Kidney epithelial cell (primary cell): ENCODE measurements around the gene SP140. TPM values are rescaled to one million over a fixed set of nuclear protein-coding genes. Genes with fewer than 3 reads are reported as not detected.

Experiments
- DNase-seq: peaks from one replicate; pipeline ENCODE4 v3.0.0-alpha.2; 2010; ENCODE audit warnings: low read depth
- H3K27me3 ChIP-seq: 2 replicates; pipeline ENCODE4 v1.6.0; 2011; ENCODE audit warnings: low read length; ENCODE audit not compliant: control insufficient read depth, insufficient read depth
- H3K36me3 ChIP-seq: 2 replicates; pipeline ENCODE4 v1.5.1; 2011; ENCODE audit warnings: low read length; ENCODE audit not compliant: control insufficient read depth, insufficient read depth
- H3K4me3 ChIP-seq: 2 replicates; pipeline ENCODE4 v1.5.1; 2011; ENCODE audit warnings: low read depth, mild to moderate bottlenecking, control low read depth, low read length
- CTCF ChIP-seq: IDR thresholded peaks from 2 replicates; pipeline ENCODE4 v1.5.1; 2011; ENCODE audit warnings: mild to moderate bottlenecking, moderate library complexity, low read length, control low read depth, inconsistent platforms; ENCODE audit not compliant: insufficient read depth, poor library complexity, severe bottlenecking
- total RNA-seq: library from RNA; depleted of rRNA; stranded (reverse); fragments of >200 nt; gene quantifications from 2 replicates; pipeline ENCODE4 v1.2.3, GENCODE V29; 2015

Gene SP140
- total RNA-seq, 1 donor from 2014 or later, result 3.6 TPM

- DNase-seq, result no peak
- no peak for TF ChIP-seq CTCF
Observed at GRCh38 chr2:230317366-230317765, 91.8 kb downstream of the SP140 start.

GRCh38 chr2:230318190-230319121, 92.9 kb downstream of the SP140 start:
- Histone ChIP-seq H3K4me3 (no peak overlapping the region), H3K36me3 (no peaks in the 10 kb centered on the region), H3K27me3 (no peaks in the 10 kb centered on the region)
- no peak for TF ChIP-seq CTCF
- DNase-seq, result no peak

More at GRCh38 chr2:230317366-230317765, 91.8 kb downstream of the SP140 start:
- no peaks in the 10 kb centered on the region for H3K36me3 ChIP-seq
- no peak overlapping the region for H3K4me3 ChIP-seq
- H3K27me3 ChIP-seq, result no peaks in the 10 kb centered on the region

- TF ChIP-seq CTCF, result no peak
- H3K4me3 ChIP-seq, result no peak overlapping the region
- H3K36me3 ChIP-seq, result no peaks in the 10 kb centered on the region
- no peaks in the 10 kb centered on the region for H3K27me3 ChIP-seq
- DNase-seq, result no peak
Observed at GRCh38 chr2:230319211-230319862, 93.8 kb downstream of the SP140 start.

- H3K36me3 ChIP-seq, result no peaks in the 10 kb centered on the region
Observed at GRCh38 chr2:230321031-230321430, 95.5 kb downstream of the SP140 start.

More at GRCh38 chr2:230321031-230321430, 95.5 kb downstream of the SP140 start:
- Histone ChIP-seq H3K27me3 (no peaks in the 10 kb centered on the region), H3K4me3 (no peak overlapping the region)
- no peak for TF ChIP-seq CTCF
- DNase-seq, result no peak
